ENCODE measurements around the gene SLC27A2.

DNA sequence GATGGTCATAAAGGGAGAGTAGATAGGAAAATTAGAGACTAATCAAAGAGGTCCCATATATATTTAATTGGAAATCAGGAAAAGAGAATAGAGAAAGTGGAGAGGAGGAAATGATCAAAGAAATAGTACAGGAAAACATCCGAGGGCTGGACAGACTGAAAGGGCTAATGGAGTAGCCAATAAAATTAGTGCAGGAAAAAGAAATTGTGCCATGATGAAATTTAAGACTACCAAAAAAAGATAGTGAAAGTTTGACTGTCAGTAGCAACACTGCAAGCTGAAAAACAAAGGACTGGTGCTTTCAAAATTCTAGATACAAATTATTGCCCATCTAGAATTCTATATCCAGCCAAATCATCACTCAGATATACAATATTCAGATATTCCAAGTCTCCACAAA is 36.3 kb downstream of the SLC27A2 start:
- TF ChIP-seq, protein P1, sequence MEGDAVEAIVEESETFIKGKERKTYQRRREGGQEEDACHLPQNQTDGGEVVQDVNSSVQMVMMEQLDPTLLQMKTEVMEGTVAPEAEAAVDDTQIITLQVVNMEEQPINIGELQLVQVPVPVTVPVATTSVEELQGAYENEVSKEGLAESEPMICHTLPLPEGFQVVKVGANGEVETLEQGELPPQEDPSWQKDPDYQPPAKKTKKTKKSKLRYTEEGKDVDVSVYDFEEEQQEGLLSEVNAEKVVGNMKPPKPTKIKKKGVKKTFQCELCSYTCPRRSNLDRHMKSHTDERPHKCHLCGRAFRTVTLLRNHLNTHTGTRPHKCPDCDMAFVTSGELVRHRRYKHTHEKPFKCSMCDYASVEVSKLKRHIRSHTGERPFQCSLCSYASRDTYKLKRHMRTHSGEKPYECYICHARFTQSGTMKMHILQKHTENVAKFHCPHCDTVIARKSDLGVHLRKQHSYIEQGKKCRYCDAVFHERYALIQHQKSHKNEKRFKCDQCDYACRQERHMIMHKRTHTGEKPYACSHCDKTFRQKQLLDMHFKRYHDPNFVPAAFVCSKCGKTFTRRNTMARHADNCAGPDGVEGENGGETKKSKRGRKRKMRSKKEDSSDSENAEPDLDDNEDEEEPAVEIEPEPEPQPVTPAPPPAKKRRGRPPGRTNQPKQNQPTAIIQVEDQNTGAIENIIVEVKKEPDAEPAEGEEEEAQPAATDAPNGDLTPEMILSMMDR (conservative IDR thresholded peaks at IDR 0.05 in 1 of 2, IDR thresholded peaks at IDR 0.05 in 1 of 2; ENCODE audit: extremely low read depth in 1 of 2, insufficient read depth in 1 of 2, low read depth in 1 of 2, low read length in 2 of 2), result no peak
- no peak for TF ChIP-seq EZH2 (IDR thresholded peaks at IDR 0.05; ENCODE audit: borderline replicate concordance, low read length)
